ENCODE results near the gene HCN4.
A peak's percentile ranks its signal among the peaks of the same experiment; 100 is the strongest.

The HCN4 gene

DNA sequence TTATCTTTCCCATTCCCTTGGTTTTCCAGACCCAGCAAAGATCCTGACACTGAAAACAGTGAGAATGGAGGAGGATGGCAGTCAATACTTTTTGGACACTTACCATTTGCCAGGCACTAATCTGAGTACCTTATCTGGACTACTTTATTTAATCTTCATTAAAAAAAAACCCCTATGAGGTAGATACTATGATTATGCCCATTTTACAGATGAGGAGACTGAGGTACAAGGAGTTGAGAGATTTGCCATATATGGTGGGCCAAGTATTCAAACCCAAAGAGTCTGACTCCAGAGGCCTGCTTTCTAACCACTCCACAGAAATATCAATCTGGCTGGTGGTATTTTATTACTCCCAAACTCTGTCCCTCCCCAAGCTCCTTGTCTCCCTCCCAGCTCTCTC, 19.6 kb downstream of the HCN4 start:
- H3K27me3 ChIP-seq (ENCODE audit: control insufficient read depth in 3 of 3, insufficient read depth in 3 of 3, low read depth in 1 of 3, low read length in 3 of 3): no peaks in the 10 kb centered on the region
- no peak overlapping the region for H3K4ac ChIP-seq (ENCODE audit: low read length)

GRCh38 chr15:73346735-73347312, 21.9 kb downstream of the HCN4 start:
- H3K14ac ChIP-seq (ENCODE audit: low read length): no peak overlapping the region
- no peaks in the 10 kb centered on the region for H3K4me1 ChIP-seq (ENCODE audit: control insufficient read depth in 2 of 2, insufficient read depth in 1 of 2, low read depth in 1 of 2, low read length in 2 of 2)
- no peak overlapping the region for H2BK5ac ChIP-seq (ENCODE audit: low read length)
- no peak overlapping the region for H3K27ac ChIP-seq (replicated peaks; ENCODE audit: low read length)
- peaks cover 0 to 3% of the 10 kb centered on the region in 2 donors for H3K9me3 ChIP-seq (replicated peaks in 1 of 2; ENCODE audit: control insufficient read depth in 2 of 2, insufficient read depth in 1 of 2, low read depth in 1 of 2, low read length in 2 of 2)
- no CpG with 5 or more reads among the region's 9 CpGs for WGBS, 2 donors (ENCODE audit: extremely low coverage in 2 of 2, insufficient read length in 2 of 2, insufficient replicate concordance in 1 of 2)
- H3K79me1 ChIP-seq (ENCODE audit: low read depth, low read length): no peaks in the 10 kb centered on the region
- H2BK120ac ChIP-seq (ENCODE audit: low read depth, low read length): no peak overlapping the region
- no peak overlapping the region for H3K23ac ChIP-seq (ENCODE audit: low read depth, low read length, poor library complexity)
- no peak overlapping the region for H2BK12ac ChIP-seq (ENCODE audit: low read length)
- H3K27me3 ChIP-seq (ENCODE audit: control insufficient read depth in 3 of 3, insufficient read depth in 3 of 3, low read depth in 1 of 3, low read length in 3 of 3): no peaks in the 10 kb centered on the region
- no peak overlapping the region for H3K4ac ChIP-seq (ENCODE audit: low read length)
- no peak overlapping the region for H3K4me3 ChIP-seq (ENCODE audit: low read length in 2 of 2)
- H3K9ac ChIP-seq (ENCODE audit: low read depth, low read length, poor library complexity): no peak overlapping the region
- DNase-seq (ENCODE audit: low spot score): peak; percentile 74
- H3K18ac ChIP-seq (ENCODE audit: low read length): no peak overlapping the region
- no peak overlapping the region for H3K4me2 ChIP-seq (ENCODE audit: insufficient read depth, low read length, poor library complexity, severe bottlenecking)
- no peak overlapping the region for H2AFZ ChIP-seq (ENCODE audit: low read length)
- no peaks in the 10 kb centered on the region for H3K36me3 ChIP-seq (replicated peaks in 1 of 2; ENCODE audit: control insufficient read depth in 2 of 2, insufficient read depth in 2 of 2, low read length in 2 of 2)
- no peak overlapping the region for H4K8ac ChIP-seq (ENCODE audit: low read depth, low read length)
- H4K91ac ChIP-seq (ENCODE audit: low read depth, low read length, poor library complexity): no peak overlapping the region
- no peak overlapping the region for H2AK5ac ChIP-seq (ENCODE audit: low read depth, low read length)
- H2BK15ac ChIP-seq (ENCODE audit: low read length): no peak overlapping the region

More for the DNA sequence above, 19.6 kb downstream of the HCN4 start:
- no peak overlapping the region for H3K14ac ChIP-seq (ENCODE audit: low read length)
- no peaks in the 10 kb centered on the region for H3K9me3 ChIP-seq (replicated peaks in 1 of 2; ENCODE audit: control insufficient read depth in 2 of 2, insufficient read depth in 1 of 2, low read depth in 1 of 2, low read length in 2 of 2)
- H3K4me3 ChIP-seq (ENCODE audit: low read length in 2 of 2): no peak overlapping the region
- no peak overlapping the region for H3K27ac ChIP-seq (replicated peaks; ENCODE audit: low read length)
- no peak overlapping the region for H2BK15ac ChIP-seq (ENCODE audit: low read length)
- no peak overlapping the region for H2BK12ac ChIP-seq (ENCODE audit: low read length)
- peaks cover 5 to 11% of the 10 kb centered on the region in 2 donors for H3K4me1 ChIP-seq (ENCODE audit: control insufficient read depth in 2 of 2, insufficient read depth in 1 of 2, low read depth in 1 of 2, low read length in 2 of 2)
- H3K4me2 ChIP-seq (ENCODE audit: insufficient read depth, low read length, poor library complexity, severe bottlenecking): no peak overlapping the region
- H3K9ac ChIP-seq (ENCODE audit: low read depth, low read length, poor library complexity): no peak overlapping the region
- no peak overlapping the region for H3K18ac ChIP-seq (ENCODE audit: low read length)
- no peak overlapping the region for H2AFZ ChIP-seq (ENCODE audit: low read length)
- no peak overlapping the region for H4K8ac ChIP-seq (ENCODE audit: low read depth, low read length)
- H2BK5ac ChIP-seq (ENCODE audit: low read length): no peak overlapping the region
- DNase-seq (ENCODE audit: low spot score): no peak
- no peak overlapping the region for H4K91ac ChIP-seq (ENCODE audit: low read depth, low read length, poor library complexity)
- H3K79me1 ChIP-seq (ENCODE audit: low read depth, low read length): no peaks in the 10 kb centered on the region
- H2AK5ac ChIP-seq (ENCODE audit: low read depth, low read length): no peak overlapping the region
- H3K23ac ChIP-seq (ENCODE audit: low read depth, low read length, poor library complexity): no peak overlapping the region
- no peak overlapping the region for H2BK120ac ChIP-seq (ENCODE audit: low read depth, low read length)
- no peaks in the 10 kb centered on the region for H3K36me3 ChIP-seq (replicated peaks in 1 of 2; ENCODE audit: control insufficient read depth in 2 of 2, insufficient read depth in 2 of 2, low read length in 2 of 2)

- no peak overlapping the region for H3K4ac ChIP-seq (ENCODE audit: low read length)
- H2AK5ac ChIP-seq (ENCODE audit: low read depth, low read length): no peak overlapping the region
- H3K36me3 ChIP-seq (replicated peaks in 1 of 2; ENCODE audit: control insufficient read depth in 2 of 2, insufficient read depth in 2 of 2, low read length in 2 of 2): no peaks in the 10 kb centered on the region
- no peak overlapping the region for H2BK5ac ChIP-seq (ENCODE audit: low read length)
- H2BK12ac ChIP-seq (ENCODE audit: low read length): no peak overlapping the region
- no peak for DNase-seq (ENCODE audit: low spot score)
- H2AFZ ChIP-seq (ENCODE audit: low read length): no peak overlapping the region
- H3K4me1 ChIP-seq (ENCODE audit: control insufficient read depth in 2 of 2, insufficient read depth in 1 of 2, low read depth in 1 of 2, low read length in 2 of 2): no peaks in the 10 kb centered on the region
- no peak overlapping the region for H3K4me2 ChIP-seq (ENCODE audit: insufficient read depth, low read length, poor library complexity, severe bottlenecking)
- no peak overlapping the region for H3K9ac ChIP-seq (ENCODE audit: low read depth, low read length, poor library complexity)
- H3K18ac ChIP-seq (ENCODE audit: low read length): no peak overlapping the region
- peaks cover 0 to 3% of the 10 kb centered on the region in 2 donors for H3K9me3 ChIP-seq (replicated peaks in 1 of 2; ENCODE audit: control insufficient read depth in 2 of 2, insufficient read depth in 1 of 2, low read depth in 1 of 2, low read length in 2 of 2)
- no peak overlapping the region for H2BK15ac ChIP-seq (ENCODE audit: low read length)
- H3K4me3 ChIP-seq (ENCODE audit: low read length in 2 of 2): no peak overlapping the region
- H2BK120ac ChIP-seq (ENCODE audit: low read depth, low read length): no peak overlapping the region
- no peak overlapping the region for H3K23ac ChIP-seq (ENCODE audit: low read depth, low read length, poor library complexity)
- no peak overlapping the region for H4K8ac ChIP-seq (ENCODE audit: low read depth, low read length)
- no peak overlapping the region for H3K14ac ChIP-seq (ENCODE audit: low read length)
- no peaks in the 10 kb centered on the region for H3K27me3 ChIP-seq (ENCODE audit: control insufficient read depth in 3 of 3, insufficient read depth in 3 of 3, low read depth in 1 of 3, low read length in 3 of 3)
- WGBS, 2 donors (ENCODE audit: extremely low coverage in 2 of 2, insufficient read length in 2 of 2, insufficient replicate concordance in 1 of 2): no CpG with 5 or more reads among the region's 7 CpGs
- no peak overlapping the region for H4K91ac ChIP-seq (ENCODE audit: low read depth, low read length, poor library complexity)
- no peak overlapping the region for H3K27ac ChIP-seq (replicated peaks; ENCODE audit: low read length)
- no peaks in the 10 kb centered on the region for H3K79me1 ChIP-seq (ENCODE audit: low read depth, low read length)
These were observed 23.1 kb downstream of the HCN4 start for GRCh38 chr15:73345658-73346057.

- no CpG with 5 or more reads among the region's 3 CpGs for WGBS, 2 donors (ENCODE audit: extremely low coverage in 2 of 2, insufficient read length in 2 of 2, insufficient replicate concordance in 1 of 2)
- no peak overlapping the region for H3K4me3 ChIP-seq (ENCODE audit: low read length in 2 of 2)
These were observed 24.7 kb downstream of the HCN4 start for GRCh38 chr15:73344056-73344455.

More at GRCh38 chr15:73344056-73344455, 24.7 kb downstream of the HCN4 start:
- H3K9me3 ChIP-seq (replicated peaks in 1 of 2; ENCODE audit: control insufficient read depth in 2 of 2, insufficient read depth in 1 of 2, low read depth in 1 of 2, low read length in 2 of 2): peaks cover 0 to 3% of the 10 kb centered on the region in 2 donors
- H3K14ac ChIP-seq (ENCODE audit: low read length): no peak overlapping the region
- H2AFZ ChIP-seq (ENCODE audit: low read length): no peak overlapping the region
- H3K36me3 ChIP-seq (replicated peaks in 1 of 2; ENCODE audit: control insufficient read depth in 2 of 2, insufficient read depth in 2 of 2, low read length in 2 of 2): no peaks in the 10 kb centered on the region
- H3K4me2 ChIP-seq (ENCODE audit: insufficient read depth, low read length, poor library complexity, severe bottlenecking): no peak overlapping the region
- H3K4me1 ChIP-seq (ENCODE audit: control insufficient read depth in 2 of 2, insufficient read depth in 1 of 2, low read depth in 1 of 2, low read length in 2 of 2): no peaks in the 10 kb centered on the region
- H2BK5ac ChIP-seq (ENCODE audit: low read length): no peak overlapping the region
- H3K27me3 ChIP-seq (ENCODE audit: control insufficient read depth in 3 of 3, insufficient read depth in 3 of 3, low read depth in 1 of 3, low read length in 3 of 3): no peaks in the 10 kb centered on the region
- no peak overlapping the region for H3K18ac ChIP-seq (ENCODE audit: low read length)
- no peak overlapping the region for H4K8ac ChIP-seq (ENCODE audit: low read depth, low read length)
- no peak overlapping the region for H3K23ac ChIP-seq (ENCODE audit: low read depth, low read length, poor library complexity)
- no peak for DNase-seq (ENCODE audit: low spot score)
- H2BK15ac ChIP-seq (ENCODE audit: low read length): no peak overlapping the region
- no peak overlapping the region for H2AK5ac ChIP-seq (ENCODE audit: low read depth, low read length)
- H4K91ac ChIP-seq (ENCODE audit: low read depth, low read length, poor library complexity): no peak overlapping the region
- no peaks in the 10 kb centered on the region for H3K79me1 ChIP-seq (ENCODE audit: low read depth, low read length)
- no peak overlapping the region for H3K9ac ChIP-seq (ENCODE audit: low read depth, low read length, poor library complexity)
- H2BK120ac ChIP-seq (ENCODE audit: low read depth, low read length): no peak overlapping the region
- no peak overlapping the region for H3K4ac ChIP-seq (ENCODE audit: low read length)
- no peak overlapping the region for H2BK12ac ChIP-seq (ENCODE audit: low read length)
- no peak overlapping the region for H3K27ac ChIP-seq (replicated peaks; ENCODE audit: low read length)
